GM10847 (cell line): ENCODE measurements around the gene TUSC2.

Experiments used
- POLR2A ChIP-seq: IDR thresholded peaks from 2 replicates; pipeline ENCODE4 v1.6.1; 2011; ENCODE audit not compliant: insufficient read length; ENCODE audit errors: extremely low read depth

TUSC2 gene

DNA sequence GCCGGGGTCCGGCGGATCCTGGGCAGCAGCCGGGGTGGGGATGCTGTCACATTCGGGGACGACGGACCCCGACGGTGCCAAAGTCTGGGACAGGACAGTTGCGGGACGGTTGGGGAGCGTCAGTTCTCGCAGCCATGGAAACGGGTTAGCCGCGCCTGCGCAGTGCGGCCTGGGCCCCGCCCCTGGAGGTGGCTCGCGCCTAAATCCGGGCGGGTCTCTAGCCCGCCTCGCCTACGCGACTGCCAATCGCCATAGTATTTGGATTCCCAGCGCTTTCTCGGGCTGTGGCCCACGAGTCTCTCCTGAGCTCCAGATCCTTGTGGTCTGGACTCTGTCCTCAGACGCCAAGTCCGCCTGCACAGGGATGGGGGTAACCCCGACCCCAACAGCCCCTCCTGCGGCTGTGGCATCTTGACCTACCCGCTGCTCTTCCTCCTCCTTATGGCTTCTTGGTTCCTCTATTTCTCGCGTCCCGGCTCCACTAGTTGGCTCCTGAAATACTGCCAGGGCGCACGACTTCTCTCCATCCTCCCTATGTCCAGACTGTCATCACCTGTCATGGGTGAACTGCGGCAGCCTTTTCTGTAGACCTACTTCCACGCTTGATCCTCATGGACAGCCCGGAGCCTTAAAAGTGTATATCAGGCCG lies 17.7 kb upstream of the TUSC2 start, which contains the start of gene ZMYND10:
Gene ZMYND10, minus strand, starts transcription at position 147 of the 649 bp plus-strand sequence. CDS start 153 bp downstream, outside the sequence.
- no peak for TF ChIP-seq POLR2A

DNA sequence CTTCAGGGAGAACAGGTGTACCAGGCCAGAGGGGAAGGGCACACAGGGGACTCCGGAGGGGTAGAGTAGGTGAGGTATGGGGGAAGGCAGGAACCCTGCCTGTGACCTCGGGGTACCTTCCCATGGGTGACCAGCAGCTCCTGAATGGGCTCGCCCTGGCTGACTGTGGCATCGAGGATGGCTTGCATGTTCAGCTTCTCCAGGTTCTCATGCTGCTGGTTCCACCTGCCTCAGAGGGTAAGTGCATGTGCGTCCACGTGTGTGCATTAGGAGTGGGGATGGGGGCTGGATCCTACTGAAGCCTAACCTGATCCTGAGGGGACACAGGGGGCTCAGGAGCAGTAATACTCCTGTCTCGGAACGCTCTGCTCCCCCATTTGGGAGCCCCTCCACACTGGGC lies 17.0 kb upstream of the TUSC2 start:
- no peak for TF ChIP-seq POLR2A

DNA sequence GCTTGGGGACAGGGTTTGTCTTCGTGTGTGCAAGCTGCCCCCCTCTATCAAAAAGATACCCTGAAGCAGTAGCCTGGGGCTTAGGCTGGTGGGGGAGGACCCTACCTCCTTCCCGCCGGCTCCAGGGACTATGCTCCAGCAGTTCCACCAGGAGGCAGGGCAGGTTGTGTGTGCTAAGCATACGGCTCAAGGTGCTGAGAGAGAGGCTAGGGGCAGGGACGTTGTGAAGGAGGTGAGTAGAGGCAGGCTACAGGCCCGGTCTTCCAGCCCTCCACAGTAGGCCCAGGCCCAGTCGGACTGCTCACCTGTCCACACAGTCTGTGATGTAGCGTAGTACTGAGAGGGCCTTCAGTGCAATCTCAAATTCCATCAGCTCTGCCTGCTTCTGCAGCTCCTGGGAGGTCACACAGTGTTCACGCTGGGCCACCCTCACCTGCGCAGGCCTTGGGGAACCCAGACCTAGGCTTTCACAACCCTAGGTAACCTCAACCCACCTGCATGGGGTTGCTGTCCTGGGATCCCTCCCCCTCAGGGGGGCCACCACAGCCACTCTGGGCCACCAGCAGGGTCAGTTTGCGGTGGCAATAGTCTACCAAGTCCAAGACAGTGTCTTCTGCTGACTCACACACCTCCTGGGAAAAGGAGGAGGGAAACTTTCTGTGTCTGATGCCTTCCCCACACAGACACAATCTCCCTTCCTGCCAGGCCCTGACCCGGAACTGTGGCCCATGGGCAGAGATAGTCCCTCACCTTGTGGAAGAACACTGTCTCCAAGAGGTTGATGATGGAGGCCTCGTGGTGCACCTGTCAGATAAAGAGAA lies 15.0 kb upstream of the TUSC2 start:
- no peak for TF ChIP-seq POLR2A

DNA sequence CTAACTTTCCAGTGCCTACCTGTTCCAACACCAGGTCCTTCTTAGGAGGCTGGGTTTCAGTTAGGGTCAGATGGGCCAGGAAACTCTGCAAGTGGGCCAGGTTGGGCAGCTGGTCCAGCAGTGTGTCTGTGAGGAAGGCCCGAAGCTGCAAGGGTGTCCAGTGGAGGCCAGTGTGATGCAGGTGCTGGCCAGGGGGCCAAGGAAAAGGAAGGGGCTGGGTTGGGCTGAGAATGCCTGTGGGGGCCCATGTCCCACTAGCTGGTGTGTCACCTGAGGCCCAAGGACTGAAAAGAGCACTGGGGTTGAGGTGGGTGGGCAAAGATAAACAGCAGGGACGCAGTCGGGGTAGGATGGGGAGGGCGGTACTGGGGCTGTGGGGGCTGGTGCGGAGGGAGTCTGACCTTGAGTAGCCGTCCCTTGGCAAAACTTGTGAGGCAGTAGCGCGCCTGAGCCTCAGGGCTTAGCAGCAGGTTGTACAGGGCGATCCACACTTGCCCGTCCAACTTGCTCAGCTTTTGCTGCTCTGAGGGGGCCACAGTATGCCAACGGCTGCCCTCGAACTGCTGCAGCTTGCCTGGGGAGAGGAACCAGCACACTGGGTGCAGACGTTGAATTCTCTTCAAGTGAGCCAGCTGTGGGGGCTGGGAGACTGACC lies 14.1 kb upstream of the TUSC2 start:
- TF ChIP-seq POLR2A = no peak

DNA sequence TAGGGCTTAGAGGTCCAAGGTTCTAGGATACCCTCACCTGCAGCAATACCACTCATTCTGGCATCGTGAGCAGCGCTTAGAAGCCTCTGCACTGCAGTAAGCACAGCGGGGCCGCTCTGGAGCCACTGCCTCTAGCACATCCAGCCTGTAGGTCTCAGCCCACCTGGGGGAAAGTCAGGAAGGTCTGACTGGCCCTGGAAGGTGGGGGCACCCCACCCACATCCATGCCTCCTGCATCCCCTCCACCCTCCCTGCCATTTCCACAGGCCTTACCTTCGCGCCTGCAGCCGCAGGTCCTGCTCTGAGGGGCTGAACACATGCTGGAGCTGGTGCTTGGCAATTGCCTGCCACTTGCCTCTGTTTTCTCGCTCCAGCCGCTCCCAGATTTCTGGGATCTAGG lies 13.5 kb upstream of the TUSC2 start:
- TF ChIP-seq POLR2A = no peak

DNA sequence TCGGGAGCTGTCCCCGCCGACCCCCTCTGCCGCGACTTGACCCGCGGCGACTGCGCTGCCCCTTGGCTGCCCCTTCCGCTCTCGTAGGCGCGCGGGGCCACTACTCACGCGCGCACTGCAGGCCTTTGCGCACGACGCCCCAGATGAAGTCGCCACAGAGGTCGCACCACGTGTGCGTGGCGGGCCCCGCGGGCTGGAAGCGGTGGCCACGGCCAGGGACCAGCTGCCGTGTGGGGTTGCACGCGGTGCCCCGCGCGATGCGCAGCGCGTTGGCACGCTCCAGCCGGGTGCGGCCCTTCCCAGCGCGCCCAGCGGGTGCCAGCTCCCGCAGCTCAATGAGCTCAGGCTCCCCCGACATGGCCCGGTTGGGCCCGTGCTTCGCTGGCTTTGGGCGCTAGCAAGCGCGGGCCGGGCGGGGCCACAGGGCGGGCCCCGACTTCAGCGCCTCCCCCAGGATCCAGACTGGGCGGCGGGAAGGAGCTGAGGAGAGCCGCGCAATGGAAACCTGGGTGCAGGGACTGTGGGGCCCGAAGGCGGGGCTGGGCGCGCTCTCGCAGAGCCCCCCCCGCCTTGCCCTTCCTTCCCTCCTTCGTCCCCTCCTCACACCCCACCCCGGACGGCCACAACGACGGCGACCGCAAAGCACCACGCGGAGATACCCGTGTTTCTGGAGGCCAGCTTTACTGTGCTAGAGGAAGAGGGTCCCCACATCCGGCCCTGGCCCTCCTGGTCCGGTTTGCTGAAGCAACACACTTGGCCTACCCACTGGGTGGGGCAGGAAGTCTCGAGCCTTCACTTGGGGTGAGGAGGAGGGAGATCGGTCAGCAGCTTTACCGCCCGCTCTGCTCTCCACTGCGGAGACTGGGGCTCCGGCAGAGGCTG lies 12.7 kb upstream of the TUSC2 start, which contains the start of gene RASSF1:
Gene RASSF1, minus strand, starts transcription at position 389 of the 882 bp plus-strand sequence. Its CDS starts 31 bp downstream, at position 358.
- TF ChIP-seq POLR2A = peak; percentile 62

DNA sequence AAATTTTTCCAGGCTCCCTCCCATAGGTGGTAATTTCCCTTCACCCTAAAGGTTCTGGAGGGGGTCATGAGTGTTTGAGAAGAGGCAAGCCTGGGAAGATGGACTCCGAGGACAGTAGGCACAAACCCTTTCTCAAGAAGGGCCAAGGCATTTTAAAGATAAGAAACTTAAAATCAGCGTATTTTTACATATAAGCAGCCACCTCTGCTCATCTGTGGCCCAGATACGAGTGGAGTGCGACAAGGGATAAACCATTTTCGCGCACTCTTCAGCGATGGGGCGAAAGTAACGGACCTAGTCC lies 12.1 kb upstream of the TUSC2 start:
- TF ChIP-seq POLR2A = no peak

DNA sequence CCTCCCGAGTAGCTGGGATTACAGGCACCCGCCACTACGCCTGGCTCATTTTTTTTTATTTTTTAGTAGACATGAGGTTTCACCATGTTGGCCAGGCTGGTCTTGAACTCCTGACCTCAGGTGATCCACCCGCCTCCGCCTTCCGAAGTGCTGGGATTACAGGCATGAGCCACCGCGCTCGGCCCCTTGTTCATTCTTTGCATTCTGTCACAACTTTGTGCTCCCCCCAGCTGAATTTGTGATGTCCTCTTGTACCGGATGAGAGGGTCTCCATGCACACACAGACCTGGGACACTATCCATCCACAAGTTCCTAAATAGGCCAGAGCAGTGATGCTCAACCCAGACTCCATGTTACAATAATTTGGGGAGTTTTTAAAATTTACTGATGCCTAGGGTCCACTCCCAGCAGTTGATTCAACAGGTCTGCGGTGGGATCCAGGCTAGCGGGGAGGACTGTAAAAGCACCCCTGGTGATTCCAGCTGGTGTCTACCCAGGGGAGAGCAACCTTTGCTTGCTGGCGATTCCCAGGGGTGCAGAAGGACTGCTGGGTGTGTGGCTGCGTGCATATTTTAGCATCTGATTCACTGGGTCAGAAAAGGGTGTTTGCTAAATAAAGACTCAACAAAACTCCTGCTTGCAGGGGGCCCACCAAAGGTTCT lies 11.6 kb upstream of the TUSC2 start:
- no peak for TF ChIP-seq POLR2A

DNA sequence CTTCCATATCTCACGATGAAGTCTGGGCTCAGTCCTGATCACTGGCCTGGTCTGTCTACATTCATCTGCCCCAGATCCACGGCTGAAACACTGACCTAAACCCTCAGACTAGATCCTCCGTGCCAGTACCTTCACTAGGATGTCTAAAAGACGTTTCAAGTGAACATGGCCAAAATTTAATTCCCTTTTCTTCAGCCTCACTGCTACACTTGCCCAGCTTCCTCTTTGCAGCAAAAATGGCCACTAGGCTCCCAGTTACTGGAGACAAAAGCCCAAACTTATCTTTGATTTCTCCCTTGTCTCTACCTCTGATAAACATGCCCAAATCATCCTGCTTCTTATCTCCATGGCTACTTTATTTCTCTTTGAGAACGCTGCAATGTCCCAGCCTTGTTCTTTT lies 10.9 kb upstream of the TUSC2 start:
- TF ChIP-seq POLR2A = no peak

DNA sequence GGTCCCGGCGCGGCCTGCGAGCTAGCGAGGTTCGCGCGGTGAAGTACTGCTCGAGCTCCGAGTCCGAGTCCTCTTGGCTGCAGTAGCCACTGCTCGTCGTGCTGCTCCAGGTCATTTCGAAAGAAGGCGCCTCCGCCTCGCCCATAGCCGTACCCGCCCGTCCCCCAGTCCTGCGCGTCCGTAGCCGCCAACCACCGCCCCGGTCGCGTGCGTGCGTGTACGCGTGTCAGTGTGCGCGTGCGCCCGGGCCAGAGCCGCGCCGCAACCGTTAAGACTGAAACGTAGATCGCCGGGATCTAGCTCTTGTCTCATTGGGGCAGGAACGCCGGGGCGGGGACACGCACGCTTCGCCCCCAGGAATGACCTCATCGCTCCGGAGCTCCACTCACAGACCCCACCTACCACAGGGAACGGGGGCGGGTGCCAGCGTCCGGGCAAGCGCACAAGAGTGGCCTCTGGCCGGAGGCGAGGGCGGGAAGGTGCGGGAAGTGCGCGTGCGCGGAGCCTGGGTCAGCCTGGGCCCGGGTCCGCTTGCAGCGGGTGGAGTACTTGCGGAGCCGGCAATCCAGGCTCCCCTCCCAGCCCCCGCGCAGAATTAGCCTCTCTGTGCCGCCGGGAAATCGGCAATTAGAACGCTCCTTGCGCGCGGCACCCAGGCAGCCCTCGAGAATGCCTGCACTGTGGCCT lies 9.3 kb upstream of the TUSC2 start:
- peak; percentile 75 for TF ChIP-seq POLR2A

DNA sequence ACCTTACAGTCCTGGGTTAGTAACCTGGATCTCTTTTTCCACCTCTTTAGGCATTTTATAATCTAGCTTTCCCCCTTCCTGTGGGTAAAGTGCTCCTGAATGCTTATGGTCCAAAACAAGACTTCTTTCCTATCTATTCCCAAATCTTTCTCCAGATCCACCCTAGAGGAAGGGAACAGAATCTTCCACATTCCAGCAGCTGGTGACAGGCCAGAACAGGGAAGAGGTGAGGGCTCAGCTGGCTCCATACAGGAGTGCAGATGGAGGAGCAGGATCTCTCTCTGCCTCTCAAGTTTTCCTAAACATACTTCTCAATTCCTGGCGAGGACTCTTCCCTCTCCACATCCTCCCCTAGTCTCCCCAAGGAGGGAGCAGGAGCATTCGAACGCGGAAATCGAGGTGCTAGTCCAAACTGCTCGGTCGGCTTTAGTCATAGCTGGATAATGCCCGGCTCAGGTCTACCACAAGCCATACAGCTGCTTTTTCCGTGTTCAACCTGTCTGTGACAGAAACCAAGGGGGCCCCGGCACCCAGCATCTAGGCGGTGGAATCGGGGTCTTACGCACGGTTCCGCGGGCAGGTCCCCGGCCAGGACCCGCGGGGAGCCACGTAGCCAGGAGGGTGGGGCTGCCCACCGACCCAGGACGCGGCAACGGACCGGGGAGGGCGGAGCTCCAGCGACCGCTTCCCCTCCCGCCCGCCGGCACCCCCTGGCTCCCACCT lies 8.6 kb upstream of the TUSC2 start:
- no peak for TF ChIP-seq POLR2A

DNA sequence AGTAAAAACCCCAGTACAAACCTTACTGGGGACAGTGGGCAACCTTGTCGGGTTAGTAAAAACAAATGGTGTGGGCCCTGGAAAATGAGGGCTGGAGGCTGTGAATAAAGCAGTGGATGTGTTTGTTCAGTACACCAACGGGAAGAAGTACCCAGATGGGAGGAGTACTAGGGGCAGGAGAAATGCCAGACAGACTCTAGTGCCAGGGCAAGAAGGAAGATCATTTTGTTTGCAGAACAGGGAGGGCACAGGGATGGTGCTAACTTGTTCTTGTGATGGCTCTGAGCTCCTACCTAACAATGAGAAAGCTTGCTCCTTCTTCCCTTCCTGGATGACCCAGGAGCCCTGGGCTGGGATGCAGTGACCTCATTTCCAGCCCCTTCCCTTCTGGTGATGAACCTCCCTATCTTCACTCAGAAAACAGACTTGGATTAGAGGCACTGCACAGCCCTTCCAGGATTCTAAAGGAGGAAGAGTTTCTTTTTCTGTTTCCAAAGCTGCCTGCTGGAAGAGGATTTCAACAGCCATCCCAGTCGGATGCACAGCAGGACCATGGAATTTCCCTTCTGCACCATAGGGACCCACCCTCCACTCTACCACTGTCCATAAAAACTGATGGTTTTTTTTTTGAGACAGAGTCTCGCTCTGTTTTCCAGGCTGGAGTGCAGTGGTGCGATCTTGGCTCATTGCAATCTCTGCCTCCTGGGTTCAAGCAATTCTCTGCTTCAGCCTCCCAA lies 6.5 kb upstream of the TUSC2 start:
- TF ChIP-seq POLR2A = no peak
